ENCODE data around the gene VBP1. TPM values are rescaled to one million over a fixed set of nuclear protein-coding genes. Genes with fewer than 3 reads are reported as not detected.

Gene VBP1
- total RNA-seq, 1 donor: 39.4 TPM

DNA sequence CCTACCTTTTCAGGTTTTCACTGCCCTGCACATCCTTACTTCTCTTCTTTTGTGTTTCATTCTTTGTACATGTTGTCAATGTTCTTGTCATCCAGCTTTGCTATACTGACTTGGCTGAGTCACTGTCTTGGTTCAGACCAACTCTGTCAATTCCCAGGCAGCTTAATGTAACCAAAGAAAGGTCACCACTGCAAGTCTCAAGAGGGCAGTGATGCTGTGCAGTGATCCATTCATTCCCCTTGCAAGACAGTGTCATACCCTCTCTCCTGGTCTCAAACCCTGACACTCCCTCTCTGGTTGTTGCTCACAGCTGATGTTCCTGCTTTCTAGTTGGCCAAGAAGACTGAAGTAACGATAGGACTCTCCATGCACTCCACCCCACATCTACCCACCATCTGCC, 30.5 kb downstream of the VBP1 start:
- DNase-seq (ENCODE audit: insufficient read length, low spot score, missing footprints): no peak
- H3K9me3 ChIP-seq (ENCODE audit: low read depth, low read length): no peaks in the 10 kb centered on the region
- H3K36me3 ChIP-seq (ENCODE audit: insufficient read depth, low read length): no peaks in the 10 kb centered on the region
- no peak overlapping the region for H3K4me2 ChIP-seq (ENCODE audit: insufficient read depth, low read length)
- TF ChIP-seq, protein P1, sequence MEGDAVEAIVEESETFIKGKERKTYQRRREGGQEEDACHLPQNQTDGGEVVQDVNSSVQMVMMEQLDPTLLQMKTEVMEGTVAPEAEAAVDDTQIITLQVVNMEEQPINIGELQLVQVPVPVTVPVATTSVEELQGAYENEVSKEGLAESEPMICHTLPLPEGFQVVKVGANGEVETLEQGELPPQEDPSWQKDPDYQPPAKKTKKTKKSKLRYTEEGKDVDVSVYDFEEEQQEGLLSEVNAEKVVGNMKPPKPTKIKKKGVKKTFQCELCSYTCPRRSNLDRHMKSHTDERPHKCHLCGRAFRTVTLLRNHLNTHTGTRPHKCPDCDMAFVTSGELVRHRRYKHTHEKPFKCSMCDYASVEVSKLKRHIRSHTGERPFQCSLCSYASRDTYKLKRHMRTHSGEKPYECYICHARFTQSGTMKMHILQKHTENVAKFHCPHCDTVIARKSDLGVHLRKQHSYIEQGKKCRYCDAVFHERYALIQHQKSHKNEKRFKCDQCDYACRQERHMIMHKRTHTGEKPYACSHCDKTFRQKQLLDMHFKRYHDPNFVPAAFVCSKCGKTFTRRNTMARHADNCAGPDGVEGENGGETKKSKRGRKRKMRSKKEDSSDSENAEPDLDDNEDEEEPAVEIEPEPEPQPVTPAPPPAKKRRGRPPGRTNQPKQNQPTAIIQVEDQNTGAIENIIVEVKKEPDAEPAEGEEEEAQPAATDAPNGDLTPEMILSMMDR (IDR thresholded peaks at IDR 0.05; ENCODE audit: extremely low read depth, low read depth, low read length): no peak
- H3K4me3 ChIP-seq (ENCODE audit: insufficient read depth, low read length): no peak overlapping the region
- no peak overlapping the region for H3K27ac ChIP-seq (ENCODE audit: low read depth, low read length)
- no peaks in the 10 kb centered on the region for H3K79me2 ChIP-seq (ENCODE audit: insufficient read depth, low read length)
- H4K20me1 ChIP-seq (ENCODE audit: insufficient read depth, low read length): no peaks in the 10 kb centered on the region
- no peaks in the 10 kb centered on the region for H3K27me3 ChIP-seq (ENCODE audit: insufficient read depth, low read length)
- H2AFZ ChIP-seq (ENCODE audit: low read length): no peak overlapping the region
- H3K4me1 ChIP-seq (ENCODE audit: insufficient read depth, low read length): no peaks in the 10 kb centered on the region

DNA sequence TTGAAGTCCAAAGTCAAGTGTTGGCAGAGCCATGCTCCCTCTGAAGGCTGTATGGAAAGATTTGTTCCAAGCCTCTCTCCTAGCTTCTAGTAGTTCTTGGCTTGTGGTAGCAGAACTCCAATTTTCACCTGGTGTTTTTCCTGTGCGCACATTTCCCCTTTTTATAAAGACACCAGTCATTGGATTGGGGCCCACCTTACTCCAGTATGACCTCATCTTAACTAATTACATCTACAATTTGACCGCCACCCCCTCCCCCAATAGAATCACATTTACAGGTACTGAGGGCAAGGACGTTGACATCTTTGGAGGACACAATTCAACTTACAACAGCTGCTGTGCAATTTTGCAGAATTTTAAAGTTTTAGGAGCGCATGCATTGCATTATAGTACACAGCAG, 31.2 kb downstream of the VBP1 start:
- Histone ChIP-seq H4K20me1 (ENCODE audit: insufficient read depth, low read length) (no peaks in the 10 kb centered on the region), H3K4me3 (ENCODE audit: insufficient read depth, low read length) (no peak overlapping the region), H3K4me1 (ENCODE audit: insufficient read depth, low read length) (no peaks in the 10 kb centered on the region), H3K79me2 (ENCODE audit: insufficient read depth, low read length) (no peaks in the 10 kb centered on the region), H3K27ac (ENCODE audit: low read depth, low read length) (no peak overlapping the region), H2AFZ (ENCODE audit: low read length) (no peak overlapping the region), H3K9me3 (ENCODE audit: low read depth, low read length) (no peaks in the 10 kb centered on the region), H3K36me3 (ENCODE audit: insufficient read depth, low read length) (no peaks in the 10 kb centered on the region), H3K4me2 (ENCODE audit: insufficient read depth, low read length) (no peak overlapping the region), H3K27me3 (ENCODE audit: insufficient read depth, low read length) (no peaks in the 10 kb centered on the region)
- TF ChIP-seq, protein P1 (IDR thresholded peaks at IDR 0.05; ENCODE audit: extremely low read depth, low read depth, low read length): no peak
- DNase-seq (ENCODE audit: insufficient read length, low spot score, missing footprints): no peak

DNA sequence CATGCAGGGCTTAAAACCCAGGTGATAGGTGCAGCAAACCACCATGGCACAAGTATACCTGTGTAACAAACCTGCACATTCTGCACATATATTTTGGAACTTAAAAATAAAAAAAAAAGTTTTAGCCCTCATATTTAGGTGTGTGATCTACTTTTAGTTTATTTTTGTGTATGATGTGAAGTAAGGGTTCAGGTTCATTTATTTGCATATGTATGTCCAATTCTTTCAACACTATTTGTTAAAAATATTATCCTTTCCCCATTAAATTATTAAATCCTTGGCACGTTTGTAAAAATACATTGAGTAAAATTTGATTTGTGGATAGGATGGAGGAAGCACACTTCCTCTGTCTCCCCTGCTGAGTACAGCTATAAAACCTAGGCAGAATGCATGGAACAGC, 35.1 kb downstream of the VBP1 start:
- TF ChIP-seq, protein P1 (IDR thresholded peaks at IDR 0.05; ENCODE audit: extremely low read depth, low read depth, low read length): no peak
- Histone ChIP-seq H3K27me3 (ENCODE audit: insufficient read depth, low read length) (no peaks in the 10 kb centered on the region), H3K27ac (ENCODE audit: low read depth, low read length) (no peak overlapping the region)

DNA sequence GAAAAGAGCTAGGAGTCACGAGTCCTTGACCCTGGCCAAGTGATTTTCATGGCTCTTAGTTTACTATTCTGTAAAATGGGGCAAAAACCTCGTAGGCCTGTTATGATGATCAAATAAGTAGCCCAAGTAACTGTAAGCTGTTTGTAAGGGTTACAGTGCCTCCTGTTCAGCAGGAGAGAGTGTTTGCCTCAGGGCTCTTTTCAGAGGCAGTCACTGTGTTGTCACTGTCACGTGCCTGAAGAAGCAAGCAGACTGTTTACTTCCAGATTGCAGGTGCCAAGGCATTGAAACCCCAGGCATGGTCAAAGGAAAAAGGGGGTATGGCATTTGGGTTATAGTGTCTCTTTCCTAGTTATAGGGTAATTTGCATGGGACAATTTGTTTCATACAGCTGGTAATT, 43.5 kb downstream of the VBP1 start:
- Histone ChIP-seq H2AFZ (ENCODE audit: low read length) (no peak overlapping the region), H3K4me1 (ENCODE audit: insufficient read depth, low read length) (no peaks in the 10 kb centered on the region), H3K79me2 (ENCODE audit: insufficient read depth, low read length) (no peaks in the 10 kb centered on the region), H3K4me2 (ENCODE audit: insufficient read depth, low read length) (no peak overlapping the region), H3K36me3 (ENCODE audit: insufficient read depth, low read length) (no peaks in the 10 kb centered on the region), H3K27ac (ENCODE audit: low read depth, low read length) (no peak overlapping the region), H3K4me3 (ENCODE audit: insufficient read depth, low read length) (no peak overlapping the region), H3K9me3 (ENCODE audit: low read depth, low read length) (no peaks in the 10 kb centered on the region), H3K27me3 (ENCODE audit: insufficient read depth, low read length) (no peaks in the 10 kb centered on the region), H4K20me1 (ENCODE audit: insufficient read depth, low read length) (no peaks in the 10 kb centered on the region)
- TF ChIP-seq, protein P1 (IDR thresholded peaks at IDR 0.05; ENCODE audit: extremely low read depth, low read depth, low read length): no peak
- no peak for DNase-seq (ENCODE audit: insufficient read length, low spot score, missing footprints)

More for the DNA sequence above, 35.1 kb downstream of the VBP1 start:
- Histone ChIP-seq H3K9me3 (ENCODE audit: low read depth, low read length) (no peaks in the 10 kb centered on the region), H3K4me2 (ENCODE audit: insufficient read depth, low read length) (no peak overlapping the region), H4K20me1 (ENCODE audit: insufficient read depth, low read length) (no peaks in the 10 kb centered on the region), H3K4me3 (ENCODE audit: insufficient read depth, low read length) (no peak overlapping the region), H3K4me1 (ENCODE audit: insufficient read depth, low read length) (no peaks in the 10 kb centered on the region), H2AFZ (ENCODE audit: low read length) (no peak overlapping the region), H3K36me3 (ENCODE audit: insufficient read depth, low read length) (no peaks in the 10 kb centered on the region), H3K79me2 (ENCODE audit: insufficient read depth, low read length) (no peaks in the 10 kb centered on the region)
- DNase-seq (ENCODE audit: insufficient read length, low spot score, missing footprints): no peak
